ENCODE data around the gene SMTN.

The SMTN gene

DNA sequence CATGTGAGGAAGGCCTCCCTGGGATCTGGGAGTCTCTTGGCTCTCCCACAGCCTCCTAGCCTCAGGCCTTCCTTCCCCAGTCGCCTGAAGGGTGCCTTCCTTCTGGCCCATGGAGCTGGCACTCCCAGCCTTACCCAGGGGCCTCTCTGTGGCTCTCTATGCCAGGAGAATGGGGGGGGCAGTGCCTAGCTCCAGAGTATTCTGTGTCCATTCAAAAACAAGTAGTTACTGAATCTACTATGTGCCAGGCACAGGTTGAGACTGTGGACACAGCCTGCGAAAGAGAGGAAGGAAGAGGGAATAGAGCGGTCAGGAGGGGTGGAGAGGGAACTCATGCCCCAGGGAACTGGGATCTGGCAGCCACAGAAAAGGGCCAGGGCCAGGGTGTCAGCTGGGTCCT is 61.9 kb downstream of the SMTN start:
- no peaks in the 10 kb centered on the region for H3K27me3 ChIP-seq (ENCODE audit: insufficient read depth, low read depth, severe bottlenecking)
- H3K9me3 ChIP-seq (ENCODE audit: severe bottlenecking): peaks cover 3% of the 10 kb centered on the region
- H3K27ac ChIP-seq: no peak overlapping the region
- H3K4me3 ChIP-seq (ENCODE audit: low read depth, low read length): no peak overlapping the region
- no peaks in the 10 kb centered on the region for H3K36me3 ChIP-seq
- no peak for DNase-seq
- TF ChIP-seq, protein P1, sequence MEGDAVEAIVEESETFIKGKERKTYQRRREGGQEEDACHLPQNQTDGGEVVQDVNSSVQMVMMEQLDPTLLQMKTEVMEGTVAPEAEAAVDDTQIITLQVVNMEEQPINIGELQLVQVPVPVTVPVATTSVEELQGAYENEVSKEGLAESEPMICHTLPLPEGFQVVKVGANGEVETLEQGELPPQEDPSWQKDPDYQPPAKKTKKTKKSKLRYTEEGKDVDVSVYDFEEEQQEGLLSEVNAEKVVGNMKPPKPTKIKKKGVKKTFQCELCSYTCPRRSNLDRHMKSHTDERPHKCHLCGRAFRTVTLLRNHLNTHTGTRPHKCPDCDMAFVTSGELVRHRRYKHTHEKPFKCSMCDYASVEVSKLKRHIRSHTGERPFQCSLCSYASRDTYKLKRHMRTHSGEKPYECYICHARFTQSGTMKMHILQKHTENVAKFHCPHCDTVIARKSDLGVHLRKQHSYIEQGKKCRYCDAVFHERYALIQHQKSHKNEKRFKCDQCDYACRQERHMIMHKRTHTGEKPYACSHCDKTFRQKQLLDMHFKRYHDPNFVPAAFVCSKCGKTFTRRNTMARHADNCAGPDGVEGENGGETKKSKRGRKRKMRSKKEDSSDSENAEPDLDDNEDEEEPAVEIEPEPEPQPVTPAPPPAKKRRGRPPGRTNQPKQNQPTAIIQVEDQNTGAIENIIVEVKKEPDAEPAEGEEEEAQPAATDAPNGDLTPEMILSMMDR (IDR thresholded peaks at IDR 0.05; ENCODE audit: low read depth, low read length): no peak

GRCh38 chr22:31143537-31143936 is 62.4 kb downstream of the SMTN start:
- TF ChIP-seq, protein P1 (IDR thresholded peaks at IDR 0.05; ENCODE audit: low read depth, low read length): no peak
- Histone ChIP-seq H3K36me3 (no peaks in the 10 kb centered on the region), H3K27ac (no peak overlapping the region), H3K9me3 (ENCODE audit: severe bottlenecking) (peaks cover 3% of the 10 kb centered on the region), H3K4me3 (ENCODE audit: low read depth, low read length) (no peak overlapping the region), H3K27me3 (ENCODE audit: insufficient read depth, low read depth, severe bottlenecking) (no peaks in the 10 kb centered on the region)
- no peak for DNase-seq

GRCh38 chr22:31144223-31144622 is 63.1 kb downstream of the SMTN start:
- TF ChIP-seq, protein P1 (IDR thresholded peaks at IDR 0.05; ENCODE audit: low read depth, low read length): no peak
- Histone ChIP-seq H3K27me3 (ENCODE audit: insufficient read depth, low read depth, severe bottlenecking) (no peaks in the 10 kb centered on the region), H3K4me3 (ENCODE audit: low read depth, low read length) (no peak overlapping the region), H3K36me3 (no peaks in the 10 kb centered on the region), H3K9me3 (ENCODE audit: severe bottlenecking) (peaks cover 3% of the 10 kb centered on the region), H3K27ac (no peak overlapping the region)
- no peak for DNase-seq

DNA sequence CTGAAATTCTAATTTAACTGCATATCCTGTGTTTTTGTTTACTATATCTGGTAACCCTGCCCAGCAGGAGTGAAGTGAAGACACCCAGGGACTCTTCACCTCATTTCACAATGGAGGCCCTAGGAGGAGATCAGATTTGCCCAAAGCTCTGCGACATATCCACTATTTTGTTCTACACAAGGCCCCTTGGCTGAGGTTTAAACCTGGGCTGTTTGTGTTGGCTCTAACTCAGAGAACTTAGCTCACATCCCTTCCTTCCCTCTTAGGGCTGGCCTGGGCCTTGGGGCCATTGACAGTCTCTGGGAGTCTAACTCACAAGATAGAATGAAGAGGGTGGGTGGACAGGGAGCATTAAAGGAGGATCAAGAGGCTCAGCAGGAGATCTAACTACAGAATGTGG is 67.4 kb downstream of the SMTN start:
- DNase-seq: no peak
- H3K4me3 ChIP-seq (ENCODE audit: low read depth, low read length): no peak overlapping the region
- H3K9me3 ChIP-seq (ENCODE audit: severe bottlenecking): peaks cover 3% of the 10 kb centered on the region
- peak overlapping the region; percentile 44 for H3K27ac ChIP-seq
- no peaks in the 10 kb centered on the region for H3K36me3 ChIP-seq
- TF ChIP-seq, protein P1 (IDR thresholded peaks at IDR 0.05; ENCODE audit: low read depth, low read length): no peak
- no peaks in the 10 kb centered on the region for H3K27me3 ChIP-seq (ENCODE audit: insufficient read depth, low read depth, severe bottlenecking)

DNA sequence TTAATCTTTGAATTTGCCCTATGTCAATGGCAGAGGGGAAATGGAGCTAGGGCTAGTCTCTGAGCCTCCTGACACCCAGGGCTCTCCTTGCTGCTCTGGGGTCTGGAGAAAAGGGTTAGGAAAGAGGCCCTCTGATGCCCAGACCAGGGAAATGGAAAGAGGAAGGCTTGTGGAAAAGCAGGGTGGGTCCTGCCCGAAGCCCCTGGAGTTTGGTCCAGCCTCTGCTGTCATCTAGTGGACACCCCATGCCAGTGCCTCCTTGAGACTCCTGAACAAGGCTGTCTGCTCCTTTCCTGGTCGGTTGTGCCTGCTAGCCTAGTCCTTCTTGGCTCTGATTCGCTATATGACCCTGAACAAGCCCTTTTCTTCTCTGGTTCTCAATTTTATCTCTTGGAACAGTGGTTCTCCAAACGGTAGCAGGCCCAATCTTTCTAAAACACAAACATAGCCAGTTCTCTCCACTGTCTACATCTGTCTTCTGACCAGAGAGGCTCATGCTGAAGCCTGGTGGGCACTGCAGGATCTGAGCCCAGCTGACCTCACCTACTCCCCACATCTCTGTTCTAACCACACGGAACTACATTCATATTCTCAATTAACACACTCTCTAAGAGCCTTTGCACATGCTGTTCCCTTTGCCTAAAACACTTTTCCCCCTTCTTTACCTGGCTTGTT is 68.0 kb downstream of the SMTN start:
- no peak overlapping the region for H3K4me3 ChIP-seq (ENCODE audit: low read depth, low read length)
- no peaks in the 10 kb centered on the region for H3K36me3 ChIP-seq
- peaks cover 3% of the 10 kb centered on the region for H3K9me3 ChIP-seq (ENCODE audit: severe bottlenecking)
- TF ChIP-seq, protein P1 (IDR thresholded peaks at IDR 0.05; ENCODE audit: low read depth, low read length): peak; percentile 100
- peak overlapping the region; percentile 44 for H3K27ac ChIP-seq
- peak; percentile 87 for DNase-seq
- H3K27me3 ChIP-seq (ENCODE audit: insufficient read depth, low read depth, severe bottlenecking): no peaks in the 10 kb centered on the region

DNA sequence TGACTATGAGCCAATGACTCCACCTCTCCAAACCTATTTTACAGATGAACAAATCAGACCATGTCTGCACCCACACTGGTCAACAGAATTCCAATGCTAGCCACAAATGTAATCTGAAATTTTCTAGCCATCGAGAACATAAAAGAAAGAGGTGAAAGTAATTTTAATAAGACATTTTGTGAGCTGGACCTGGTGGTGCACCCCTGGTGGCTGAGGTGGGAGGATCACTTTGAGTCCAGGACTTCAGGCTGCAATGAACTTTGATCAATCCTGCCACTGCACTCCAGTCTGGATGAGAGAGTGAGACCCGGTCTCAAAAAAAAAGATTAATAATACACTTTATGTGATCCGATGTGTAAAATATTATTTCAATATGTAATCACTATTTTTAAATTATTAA is 69.5 kb downstream of the SMTN start:
- TF ChIP-seq, protein P1 (IDR thresholded peaks at IDR 0.05; ENCODE audit: low read depth, low read length): peak; percentile 40; the same call in 1 of the 2 replicates
- no peak for DNase-seq
- no peaks in the 10 kb centered on the region for H3K9me3 ChIP-seq (ENCODE audit: severe bottlenecking)
- H3K4me3 ChIP-seq (ENCODE audit: low read depth, low read length): no peak overlapping the region
- no peaks in the 10 kb centered on the region for H3K36me3 ChIP-seq
- no peaks in the 10 kb centered on the region for H3K27me3 ChIP-seq (ENCODE audit: insufficient read depth, low read depth, severe bottlenecking)
- no peak overlapping the region for H3K27ac ChIP-seq
